NCI-H82 treated with DMSO at 0.1 percent for 48 hours (cell line): Measurements from ENCODE around the gene SMIM44.
"Not testable (repeated sequence)": the region's sequence is repeated elsewhere in the genome, so short reads cannot be mapped to it uniquely, and the experiment has no call there.

Experiments
- DNase-seq: peaks from one replicate; lab custom pipeline; 2025; ENCODE audit not compliant: unreplicated experiment; lab: John Stamatoyannopoulos, UW

Gene SMIM44

DNA sequence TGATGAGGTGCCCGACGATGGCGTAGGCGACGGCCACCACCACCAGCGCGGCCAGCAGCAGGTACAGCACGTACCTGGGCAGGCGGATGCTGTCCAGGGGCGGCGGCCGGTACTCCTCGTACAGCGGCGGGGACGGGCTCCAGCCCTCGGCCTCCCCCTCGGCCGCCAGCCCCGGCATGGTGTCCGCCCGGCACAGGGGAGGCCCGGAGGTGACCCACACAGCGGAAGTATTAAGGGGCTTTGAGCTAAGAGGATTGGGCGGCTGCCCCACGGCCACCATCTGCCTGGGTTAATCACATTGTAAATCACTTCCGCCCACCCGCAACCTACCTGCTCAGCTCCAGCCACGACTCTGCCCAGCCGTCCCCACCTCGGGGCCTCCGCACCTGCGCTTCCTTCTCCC lies at the start of gene SMIM44:
TSS of gene SMIM44 (minus strand) at position 216 of the 403 bp plus-strand sequence. CDS start at position 178, 38 bp downstream.
- peak; percentile 44 for DNase-seq

- DNase-seq = no peak
These were observed 49.8 kb upstream of the SMIM44 start for GRCh38 chr19:3533033-3533432.

GRCh38 chr19:3532154-3532786 lies 49.0 kb upstream of the SMIM44 start:
- DNase-seq = no peak

DNA sequence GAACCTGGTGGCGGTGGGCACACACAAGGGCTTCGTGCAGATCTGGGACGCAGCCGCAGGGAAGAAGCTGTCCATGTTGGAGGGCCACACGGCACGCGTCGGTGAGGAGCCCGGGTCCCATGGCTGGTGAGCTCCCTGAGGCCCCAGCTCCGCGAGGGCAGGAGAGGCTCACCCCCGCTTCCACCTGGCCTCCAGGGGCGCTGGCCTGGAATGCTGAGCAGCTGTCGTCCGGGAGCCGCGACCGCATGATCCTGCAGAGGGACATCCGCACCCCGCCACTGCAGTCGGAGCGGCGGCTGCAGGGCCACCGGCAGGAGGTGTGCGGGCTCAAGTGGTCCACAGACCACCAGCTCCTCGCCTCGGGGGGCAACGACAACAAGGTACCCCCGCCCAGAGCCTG lies 48.5 kb upstream of the SMIM44 start:
- DNase-seq = no peak

DNA sequence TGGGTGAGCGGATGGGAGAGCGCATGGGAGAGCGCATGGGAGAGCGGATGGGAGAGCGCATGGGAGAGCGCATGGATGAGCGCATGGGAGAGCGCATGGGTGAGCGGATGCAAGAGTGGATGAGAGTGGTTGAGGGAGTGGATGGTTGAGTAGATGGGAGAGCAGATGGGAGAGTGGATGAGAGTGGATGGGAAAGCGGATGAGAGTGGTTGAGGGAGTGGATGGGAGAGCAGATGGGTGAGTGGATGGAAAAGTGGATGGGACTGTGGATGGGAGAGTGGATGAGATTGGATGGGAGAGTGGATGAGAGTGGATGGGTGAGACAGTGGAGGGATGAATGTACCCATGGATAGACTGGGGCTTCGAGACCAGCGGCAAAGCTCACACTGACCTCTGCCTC lies 47.1 kb upstream of the SMIM44 start:
- no peak for DNase-seq

- not testable (repeated sequence) for DNase-seq
These were observed 46.1 kb upstream of the SMIM44 start for GRCh38 chr19:3529299-3529698.

GRCh38 chr19:3528539-3529211 lies 45.4 kb upstream of the SMIM44 start:
- DNase-seq = no peak

GRCh38 chr19:3528080-3528479 lies 44.8 kb upstream of the SMIM44 start:
- DNase-seq = no peak

DNA sequence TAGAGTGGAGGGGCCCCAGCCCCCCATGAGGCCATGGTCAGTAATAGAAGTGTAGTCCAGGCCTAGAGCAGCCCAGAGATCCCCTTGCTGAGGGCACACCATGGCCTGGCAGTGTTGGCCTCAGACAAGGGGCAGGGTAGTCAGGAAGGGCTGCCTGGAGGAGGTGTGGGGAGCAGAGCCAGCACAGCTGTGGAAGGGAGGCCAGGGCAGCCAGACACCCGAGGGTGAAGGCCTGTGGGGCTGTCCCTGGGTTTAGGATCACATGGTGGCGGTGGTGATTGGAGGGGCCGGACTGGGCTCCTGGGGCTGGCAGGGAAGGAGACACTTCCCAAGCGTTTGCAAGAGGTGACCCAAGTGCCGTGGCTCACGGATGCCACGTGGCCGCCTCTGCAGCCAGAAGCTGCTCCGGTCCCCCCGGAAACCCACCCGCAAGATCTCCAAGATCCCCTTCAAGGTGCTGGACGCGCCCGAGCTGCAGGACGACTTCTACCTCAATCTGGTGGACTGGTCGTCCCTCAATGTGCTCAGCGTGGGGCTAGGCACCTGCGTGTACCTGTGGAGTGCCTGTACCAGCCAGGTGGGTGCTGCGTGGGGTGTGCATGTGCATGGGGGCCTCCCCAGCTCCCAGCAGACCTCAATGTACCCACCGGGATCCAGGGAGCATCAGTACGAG lies 44.1 kb upstream of the SMIM44 start:
- DNase-seq = no peak

DNA sequence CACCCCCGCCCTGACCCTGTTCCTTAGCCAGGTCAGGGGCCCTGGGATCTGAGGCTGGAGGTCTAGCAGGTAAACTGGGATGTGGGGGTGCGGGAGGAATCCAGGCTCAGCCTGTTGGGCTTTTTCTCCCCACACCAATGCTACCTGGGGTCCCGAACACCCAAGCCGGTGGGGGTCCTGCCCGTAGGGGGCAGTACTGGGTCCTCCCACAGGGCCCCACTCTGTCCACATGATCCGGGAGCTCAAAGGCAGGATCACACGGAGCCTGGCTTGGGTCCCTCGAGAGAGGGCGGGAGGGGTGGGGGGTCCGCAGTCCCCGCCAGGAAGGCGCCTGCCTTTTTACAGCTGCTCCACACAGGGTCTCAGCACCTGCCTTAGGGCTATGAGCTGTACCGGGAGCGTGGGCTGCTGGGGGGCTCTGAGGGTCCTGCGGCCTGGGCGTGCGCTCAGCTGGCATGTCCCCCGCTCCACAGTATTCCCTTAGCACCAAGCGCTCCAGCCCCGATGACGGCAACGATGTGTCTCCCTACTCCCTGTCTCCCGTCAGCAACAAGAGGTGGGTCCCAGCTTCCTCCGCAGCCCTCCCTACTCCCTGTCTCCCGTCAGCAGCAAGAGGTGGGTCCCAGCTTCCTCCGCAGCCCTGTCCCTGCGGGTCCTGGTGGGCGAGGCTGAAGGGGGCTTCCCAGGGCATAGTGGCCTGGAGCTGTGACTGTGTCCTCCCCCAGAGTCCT lies 43.4 kb upstream of the SMIM44 start:
- DNase-seq = no peak

DNA sequence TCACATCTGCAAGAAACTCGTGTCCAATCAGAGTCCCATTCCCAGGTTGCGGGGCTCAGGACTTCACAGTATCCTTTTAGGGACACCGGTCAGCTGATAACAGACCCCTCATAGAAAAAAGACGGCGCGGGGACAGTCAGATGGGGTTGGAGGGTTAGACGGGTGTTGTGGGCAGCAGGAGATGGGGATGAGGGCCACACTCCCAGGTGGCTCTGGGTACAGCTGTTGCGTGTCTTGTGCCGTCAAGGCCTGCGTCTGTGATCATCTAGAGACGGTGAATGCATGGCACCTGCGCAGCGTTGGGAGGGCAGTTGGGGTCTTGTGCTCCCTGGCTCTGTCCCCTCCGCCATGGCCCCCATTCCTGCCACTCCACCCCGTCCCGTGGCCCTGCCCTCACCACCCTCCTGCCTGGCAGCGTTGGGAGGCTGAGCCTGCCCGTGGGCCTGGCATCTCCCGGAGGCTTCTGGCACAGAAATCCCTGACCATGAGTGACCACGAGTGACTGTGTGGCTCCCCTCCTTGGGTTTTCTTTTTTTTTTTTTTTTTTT lies 41.7 kb upstream of the SMIM44 start:
- no peak for DNase-seq

DNA sequence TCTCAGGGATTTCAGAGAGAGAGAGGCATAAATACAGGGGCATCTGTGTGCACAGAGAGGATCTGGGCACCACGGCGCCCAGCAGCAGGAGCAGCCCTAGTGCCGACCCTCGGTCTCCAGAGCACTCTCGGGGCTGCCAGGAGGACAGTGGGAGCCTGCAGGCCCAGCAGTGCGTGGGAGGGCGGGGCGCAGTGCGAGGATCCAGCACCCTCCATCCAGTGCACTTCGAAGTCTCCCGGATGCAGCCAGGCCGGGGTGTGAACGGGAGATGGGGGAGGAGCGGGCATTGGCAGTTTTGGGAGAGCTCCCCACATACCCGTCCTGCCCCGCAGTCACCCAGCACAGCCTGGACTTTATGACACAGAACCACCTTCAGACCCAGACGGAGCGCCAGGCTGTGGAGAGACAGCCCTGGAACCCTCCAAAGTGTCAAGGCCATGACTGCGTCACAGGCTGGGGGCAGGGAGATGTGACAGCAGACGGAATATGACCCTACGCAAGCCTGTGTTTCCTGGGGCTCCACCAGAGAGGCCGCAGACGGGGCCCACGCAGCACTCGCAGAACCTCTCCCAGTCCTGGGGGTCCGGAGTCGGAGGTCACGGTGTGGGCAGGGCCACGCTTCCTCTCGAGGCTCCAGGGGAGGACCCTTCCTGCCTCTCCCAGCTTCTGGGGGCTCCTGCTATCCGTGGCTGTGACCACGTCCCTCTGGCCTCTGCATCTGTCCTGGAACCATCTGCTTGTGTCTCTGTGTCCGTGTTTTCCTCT lies 41.0 kb upstream of the SMIM44 start:
- DNase-seq = no peak

DNA sequence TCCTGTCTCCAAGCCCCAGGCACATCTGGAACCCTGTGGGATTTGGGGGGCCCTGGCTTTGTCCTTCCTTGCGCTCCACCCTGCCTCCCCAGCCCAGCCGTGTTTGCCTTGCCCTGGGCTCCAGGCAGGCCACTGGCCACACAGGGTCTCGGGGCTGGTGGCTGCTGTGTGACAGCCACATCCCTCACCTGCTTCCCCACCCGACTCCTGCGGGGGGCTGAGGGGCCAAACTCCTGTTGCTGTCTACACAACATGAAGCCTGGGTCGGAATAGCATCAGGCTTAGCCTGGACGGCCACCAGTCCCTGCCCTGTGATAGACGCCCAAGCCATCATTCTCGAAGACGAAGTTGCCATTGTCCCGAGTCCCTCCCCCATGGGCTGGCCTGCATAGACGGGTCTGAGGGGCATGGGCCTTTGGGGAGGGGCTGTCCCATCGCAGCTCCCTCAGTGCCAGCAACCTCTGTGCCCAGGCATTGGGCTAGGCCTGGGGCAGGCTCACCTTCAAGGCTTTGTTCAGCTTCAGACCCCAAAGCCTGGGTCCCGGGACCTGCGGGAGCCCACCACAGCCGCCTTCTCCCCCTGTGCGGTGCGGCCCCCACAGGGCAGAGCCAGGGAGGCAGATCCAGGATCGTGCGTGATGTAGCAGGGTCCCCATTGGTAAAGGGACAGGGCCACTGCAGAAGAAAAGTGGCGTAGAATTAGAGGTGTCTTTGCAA lies 40.3 kb upstream of the SMIM44 start:
- DNase-seq = no peak

- no peak for DNase-seq
These were observed 39.5 kb upstream of the SMIM44 start for GRCh38 chr19:3522421-3523360.

DNA sequence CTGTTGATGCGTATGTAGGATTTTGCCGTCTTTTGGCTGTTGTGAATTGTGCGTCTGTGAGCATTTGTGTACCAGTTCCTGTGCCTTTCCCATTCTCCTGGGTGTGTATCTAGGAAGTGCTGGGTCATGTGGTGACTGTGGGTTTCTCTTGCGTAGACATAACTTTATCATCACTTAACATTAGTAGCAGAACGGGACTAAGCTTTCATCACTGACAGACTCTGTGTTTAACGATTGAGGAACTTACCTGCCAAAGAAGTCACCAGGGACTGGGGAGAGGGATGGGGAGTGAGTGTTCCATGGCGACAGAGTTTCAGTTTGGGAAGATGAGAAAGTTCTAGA lies 37.8 kb upstream of the SMIM44 start:
- no peak for DNase-seq

DNA sequence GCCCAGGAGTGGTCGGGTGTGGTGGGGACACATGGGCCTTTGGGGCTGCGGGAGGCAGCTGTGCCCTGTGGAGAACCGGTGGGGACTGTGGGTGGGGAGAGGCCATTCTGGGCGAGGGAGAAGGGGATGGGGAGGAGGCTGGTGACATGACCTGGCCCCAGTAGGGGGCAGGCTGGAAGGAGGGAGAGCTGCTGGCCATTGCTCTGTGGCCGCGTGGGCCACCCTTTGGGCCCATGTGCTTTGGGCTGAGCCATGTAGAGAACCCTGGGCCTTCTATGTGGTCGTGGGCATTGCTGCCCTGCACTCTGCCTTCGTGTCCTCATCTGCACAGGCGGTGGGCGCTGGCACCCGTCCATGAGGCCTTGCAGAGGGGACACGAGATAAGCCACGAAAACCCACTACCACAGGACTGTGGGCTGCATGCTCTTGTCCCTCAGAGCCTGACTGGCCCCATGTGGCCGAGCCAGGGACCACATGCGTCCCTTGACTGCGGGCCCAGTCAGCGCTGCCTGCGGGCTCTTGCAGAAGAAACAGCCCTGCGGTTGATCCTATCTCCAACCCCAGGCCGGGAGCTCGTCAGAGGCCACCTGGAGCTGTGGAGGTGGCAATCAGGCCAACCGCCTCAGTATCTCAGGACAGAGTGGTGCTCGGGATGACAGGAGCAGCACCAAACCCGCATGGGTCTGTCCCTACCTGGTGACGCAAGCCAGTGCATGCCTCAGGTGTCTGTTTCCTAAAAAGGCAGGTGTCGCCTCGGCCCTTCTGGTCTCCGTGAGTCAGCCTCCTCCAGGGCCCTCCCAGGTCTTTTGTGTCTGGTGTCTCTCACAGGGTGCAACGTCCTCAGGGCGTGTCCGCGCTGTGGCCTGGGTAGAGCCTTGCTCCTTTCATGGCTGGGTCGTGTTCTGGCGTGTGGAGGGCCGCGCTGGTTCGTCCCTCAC lies 37.2 kb upstream of the SMIM44 start:
- no peak for DNase-seq

- no peak for DNase-seq
These were observed 35.9 kb upstream of the SMIM44 start for GRCh38 chr19:3519126-3519525.

DNA sequence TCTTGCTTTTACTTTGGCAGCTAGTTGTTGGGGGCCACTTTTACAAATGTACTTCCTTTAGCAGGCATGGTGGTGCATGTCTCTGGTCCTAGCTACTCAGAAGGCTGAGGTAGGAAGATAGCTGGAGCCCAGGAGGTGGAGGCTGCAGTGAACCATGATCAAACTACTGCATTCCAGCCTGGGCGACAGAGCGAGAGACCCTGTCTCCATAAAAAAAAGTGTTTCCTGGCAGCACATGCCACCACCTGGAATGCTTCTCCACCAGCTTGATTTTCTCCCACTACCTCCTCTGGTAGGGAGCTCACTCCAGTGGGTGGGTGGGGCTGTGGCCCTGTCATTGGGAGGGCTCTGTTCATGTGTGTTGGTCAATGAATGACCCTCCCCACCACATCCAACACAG lies 35.4 kb upstream of the SMIM44 start:
- DNase-seq = no peak
